Activated CD4-positive, alpha-beta T cell treated with anti-CD3 and anti-CD28 coated beads, Interleukin-2, Interleukin-4, amounts not matched to agents 100 ng/mL and 50 ng/mL, durations not matched to agents 16 hours and 8 hours (primary cell): Measurements from ENCODE around the gene LMCD1.

Experiments used
- DNase-seq: peaks from one replicate; pipeline ENCODE4 v3.0.0-alpha.2; 2020; ENCODE audit warnings: low spot score

Gene LMCD1

GRCh38 chr3:8619548-8619947, 117.9 kb downstream of the LMCD1 start:
- no peak for DNase-seq

GRCh38 chr3:8621141-8621540, 119.5 kb downstream of the LMCD1 start:
- no peak for DNase-seq

- no peak for DNase-seq
These were observed 120.2 kb downstream of the LMCD1 start for GRCh38 chr3:8621872-8622271.

GRCh38 chr3:8622873-8623691, 121.5 kb downstream of the LMCD1 start:
- DNase-seq = peak; percentile 29

- no peak for DNase-seq
These were observed 122.1 kb downstream of the LMCD1 start for GRCh38 chr3:8623741-8624140.
